Rectal smooth muscle tissue (tissue), 1 donor: Measurements from ENCODE around the gene CAMK2A.

Experiments used
- H3K27ac ChIP-seq: one replicate; pipeline ENCODE4 v1.7.0; 2013; ENCODE audit warnings: low read depth, low read length, inconsistent platforms
- H3K27me3 ChIP-seq: one replicate; pipeline ENCODE4 v1.7.0; 2013; ENCODE audit warnings: low read length; ENCODE audit not compliant: control insufficient read depth, insufficient read depth
- H3K36me3 ChIP-seq: one replicate; pipeline ENCODE4 v1.7.0; 2013; ENCODE audit warnings: low read length; ENCODE audit not compliant: control insufficient read depth, insufficient read depth
- H3K4me1 ChIP-seq: one replicate; pipeline ENCODE4 v1.7.0; 2013; ENCODE audit warnings: low read length; ENCODE audit not compliant: control insufficient read depth, insufficient read depth
- H3K4me3 ChIP-seq: one replicate; pipeline ENCODE4 v1.7.0; 2013; ENCODE audit warnings: low read length
- H3K9ac ChIP-seq: one replicate; pipeline ENCODE4 v1.7.0; 2013; ENCODE audit warnings: low read length

Gene CAMK2A

GRCh38 chr5:150312518-150312917, 22.9 kb upstream of the CAMK2A start:
- H3K36me3 ChIP-seq, result no peaks in the 10 kb centered on the region
- no peaks in the 10 kb centered on the region for H3K4me1 ChIP-seq
- H3K4me3 ChIP-seq, result no peak overlapping the region
- no peak overlapping the region for H3K27ac ChIP-seq
- no peak overlapping the region for H3K9ac ChIP-seq
- H3K27me3 ChIP-seq, result no peaks in the 10 kb centered on the region

- Histone ChIP-seq H3K27ac (no peak overlapping the region), H3K4me1 (no peaks in the 10 kb centered on the region), H3K9ac (no peak overlapping the region), H3K4me3 (no peak overlapping the region), H3K27me3 (no peaks in the 10 kb centered on the region), H3K36me3 (no peaks in the 10 kb centered on the region)
Measured at GRCh38 chr5:150311015-150311692, 21.6 kb upstream of the CAMK2A start.

GRCh38 chr5:150310246-150310645, 20.7 kb upstream of the CAMK2A start:
- Histone ChIP-seq H3K4me1 (no peaks in the 10 kb centered on the region), H3K9ac (no peak overlapping the region), H3K27me3 (no peaks in the 10 kb centered on the region), H3K4me3 (no peak overlapping the region), H3K36me3 (no peaks in the 10 kb centered on the region), H3K27ac (no peak overlapping the region)

GRCh38 chr5:150309886-150310239, 20.3 kb upstream of the CAMK2A start:
- Histone ChIP-seq H3K27ac (no peak overlapping the region), H3K4me3 (no peak overlapping the region), H3K9ac (no peak overlapping the region), H3K27me3 (no peaks in the 10 kb centered on the region), H3K36me3 (no peaks in the 10 kb centered on the region), H3K4me1 (peaks cover 2% of the 10 kb centered on the region)

- Histone ChIP-seq H3K4me1 (peaks cover 3% of the 10 kb centered on the region), H3K36me3 (no peaks in the 10 kb centered on the region), H3K27me3 (no peaks in the 10 kb centered on the region), H3K4me3 (no peak overlapping the region), H3K27ac (no peak overlapping the region), H3K9ac (no peak overlapping the region)
Measured at GRCh38 chr5:150309101-150309885, 19.7 kb upstream of the CAMK2A start.

- Histone ChIP-seq H3K36me3 (no peaks in the 10 kb centered on the region), H3K9ac (no peak overlapping the region), H3K27ac (no peak overlapping the region), H3K4me3 (no peak overlapping the region), H3K4me1 (peaks cover 10% of the 10 kb centered on the region), H3K27me3 (peaks cover 3% of the 10 kb centered on the region)
Measured at GRCh38 chr5:150307617-150308426, 18.2 kb upstream of the CAMK2A start.

- Histone ChIP-seq H3K9ac (no peak overlapping the region), H3K27ac (no peak overlapping the region), H3K36me3 (no peaks in the 10 kb centered on the region), H3K27me3 (peaks cover 3% of the 10 kb centered on the region), H3K4me3 (no peak overlapping the region), H3K4me1 (peaks cover 10% of the 10 kb centered on the region)
Measured at GRCh38 chr5:150306775-150307174, 17.2 kb upstream of the CAMK2A start.

- Histone ChIP-seq H3K27me3 (peaks cover 3% of the 10 kb centered on the region), H3K9ac (no peak overlapping the region), H3K4me1 (peaks cover 10% of the 10 kb centered on the region), H3K4me3 (no peak overlapping the region), H3K27ac (no peak overlapping the region), H3K36me3 (no peaks in the 10 kb centered on the region)
Measured at GRCh38 chr5:150305557-150305956, 16.0 kb upstream of the CAMK2A start.

GRCh38 chr5:150305095-150305494, 15.5 kb upstream of the CAMK2A start:
- Histone ChIP-seq H3K36me3 (no peaks in the 10 kb centered on the region), H3K9ac (no peak overlapping the region), H3K4me3 (no peak overlapping the region), H3K27me3 (peaks cover 3% of the 10 kb centered on the region), H3K4me1 (peaks cover 10% of the 10 kb centered on the region), H3K27ac (no peak overlapping the region)

GRCh38 chr5:150304481-150305081, 15.0 kb upstream of the CAMK2A start:
- Histone ChIP-seq H3K4me1 (peaks cover 10% of the 10 kb centered on the region), H3K27ac (peak overlapping the region; percentile 33)

GRCh38 chr5:150303660-150304386, 14.2 kb upstream of the CAMK2A start:
- peak overlapping the region; percentile 42 for H3K27ac ChIP-seq
- H3K9ac ChIP-seq, result no peak overlapping the region
- no peak overlapping the region for H3K4me3 ChIP-seq
- no peaks in the 10 kb centered on the region for H3K36me3 ChIP-seq
- peaks cover 10% of the 10 kb centered on the region for H3K4me1 ChIP-seq
- peaks cover 3% of the 10 kb centered on the region for H3K27me3 ChIP-seq

More at GRCh38 chr5:150304481-150305081, 15.0 kb upstream of the CAMK2A start:
- no peak overlapping the region for H3K9ac ChIP-seq
- peaks cover 3% of the 10 kb centered on the region for H3K27me3 ChIP-seq
- no peaks in the 10 kb centered on the region for H3K36me3 ChIP-seq
- H3K4me3 ChIP-seq, result no peak overlapping the region
